Neutrophil (primary cell): Measurements from ENCODE around the gene IL2RA.

Experiments
- H3K27ac ChIP-seq: fragments of 200-600 bp; sonication (generic); 2 replicates; pipeline ENCODE4 v1.5.1; 2016; ENCODE audit warnings: mild to moderate bottlenecking, moderate library complexity
- H3K27me3 ChIP-seq: fragments of 200-600 bp; sonication (generic); 2 replicates; pipeline ENCODE4 v1.6.0; 2016; ENCODE audit warnings: mild to moderate bottlenecking
- H3K36me3 ChIP-seq: fragments of 200-600 bp; sonication (generic); 2 replicates; pipeline ENCODE4 v1.5.1; 2017
- H3K4me1 ChIP-seq, 2 experiments: fragments of 200-600 bp in 1 of 2; sonication (generic) in 1 of 2; 1 replicate in 1 of 2; 2 replicates in 1 of 2; pipeline versions ENCODE4 v1.5.1 to v1.6.1; 2013 to 2016; ENCODE audit warnings: low read depth in 1 of 2, low read length in 1 of 2, mild to moderate bottlenecking in 1 of 2, moderate library complexity in 1 of 2; ENCODE audit not compliant: control insufficient read depth in 1 of 2, insufficient read depth in 1 of 2
- H3K4me3 ChIP-seq, 2 experiments: fragments of 200-600 bp in 1 of 2; sonication (generic) in 1 of 2; 1 replicate in 1 of 2; 2 replicates in 1 of 2; pipeline ENCODE4 v1.5.1; 2013 to 2016; ENCODE audit warnings: low read depth in 1 of 2, low read length in 1 of 2, mild to moderate bottlenecking in 1 of 2, moderate library complexity in 1 of 2
- H3K9me3 ChIP-seq: fragments of 200-600 bp; sonication (generic); 2 replicates; pipeline ENCODE4 v1.5.1; 2016
- CTCF ChIP-seq: fragments of 200-600 bp; sonication (generic); IDR thresholded peaks from 2 replicates; pipeline ENCODE4 v1.5.1; 2016; ENCODE audit warnings: antibody characterized with exemption

IL2RA gene

GRCh38 chr10:6012121-6012905, 49.9 kb downstream of the IL2RA start:
- no peak for TF ChIP-seq CTCF
- Histone ChIP-seq H3K4me3 (no peak overlapping the region), H3K36me3 (no peaks in the 10 kb centered on the region), H3K4me1 (no peaks in the 10 kb centered on the region), H3K9me3 (no peaks in the 10 kb centered on the region), H3K27me3 (no peaks in the 10 kb centered on the region), H3K27ac (no peak overlapping the region)

GRCh38 chr10:6011558-6011957, 50.6 kb downstream of the IL2RA start:
- no peaks in the 10 kb centered on the region for H3K27me3 ChIP-seq
- H3K4me3 ChIP-seq, result no peak overlapping the region
- no peak for TF ChIP-seq CTCF
- H3K36me3 ChIP-seq, result no peaks in the 10 kb centered on the region
- no peak overlapping the region for H3K27ac ChIP-seq
- H3K9me3 ChIP-seq, result no peaks in the 10 kb centered on the region
- no peaks in the 10 kb centered on the region for H3K4me1 ChIP-seq

GRCh38 chr10:6010569-6010968, 51.6 kb downstream of the IL2RA start:
- Histone ChIP-seq H3K27me3 (peaks cover 1% of the 10 kb centered on the region), H3K27ac (no peak overlapping the region), H3K9me3 (no peaks in the 10 kb centered on the region), H3K36me3 (no peaks in the 10 kb centered on the region), H3K4me3 (no peak overlapping the region), H3K4me1 (no peaks in the 10 kb centered on the region)
- no peak for TF ChIP-seq CTCF

- H3K4me3 ChIP-seq, result no peak overlapping the region
- H3K9me3 ChIP-seq, result no peaks in the 10 kb centered on the region
- no peaks in the 10 kb centered on the region for H3K36me3 ChIP-seq
- no peak for TF ChIP-seq CTCF
- no peaks in the 10 kb centered on the region for H3K4me1 ChIP-seq
- peaks cover 7% of the 10 kb centered on the region for H3K27me3 ChIP-seq
- no peak overlapping the region for H3K27ac ChIP-seq
These were observed 52.2 kb downstream of the IL2RA start for GRCh38 chr10:6009961-6010360.

- H3K36me3 ChIP-seq, result no peaks in the 10 kb centered on the region
- TF ChIP-seq CTCF, result no peak
- H3K27ac ChIP-seq, result no peak overlapping the region
- no peaks in the 10 kb centered on the region for H3K9me3 ChIP-seq
- H3K27me3 ChIP-seq, result peaks cover 8% of the 10 kb centered on the region
- no peak overlapping the region for H3K4me3 ChIP-seq
- H3K4me1 ChIP-seq, result no peaks in the 10 kb centered on the region
These were observed 53.0 kb downstream of the IL2RA start for GRCh38 chr10:6009150-6009549.
